Inflammatory macrophage (primary cell): ENCODE results near the gene GDPD3.

Experiments
- DNase-seq, 2 donors: peaks; one replicate each; pipeline ENCODE4 v3.0.0-alpha.2; 2020 to 2022

The GDPD3 gene

DNA sequence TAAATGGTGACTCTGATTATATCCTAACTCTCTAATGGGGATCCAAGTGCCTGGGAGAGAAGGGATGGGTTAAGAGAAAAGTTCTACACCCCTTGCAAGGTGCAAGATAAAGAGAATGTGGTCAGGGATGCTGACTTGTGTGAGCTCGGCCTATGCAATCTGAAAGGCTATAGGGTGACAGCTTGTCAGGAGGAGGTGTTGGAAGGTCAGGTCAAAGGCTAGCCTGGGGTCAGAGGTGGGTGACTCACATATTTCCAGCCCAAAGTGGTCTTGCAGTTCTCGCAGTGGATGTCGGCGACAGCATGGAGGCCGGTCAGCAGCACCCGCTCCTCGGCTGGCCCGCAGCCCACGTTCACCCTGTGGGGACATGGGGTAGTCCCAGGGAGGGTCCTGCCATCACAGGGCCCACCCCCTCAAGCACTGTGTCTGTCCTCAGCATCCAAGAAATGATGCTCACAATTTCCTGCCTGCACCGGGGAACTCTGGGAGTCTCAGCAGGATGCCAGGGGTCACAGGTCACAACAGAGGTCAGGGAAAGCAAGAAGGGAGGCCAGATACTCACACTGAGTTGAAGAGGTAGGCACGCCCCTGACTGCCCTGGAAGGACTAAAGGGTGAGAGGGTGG lies 18.7 kb downstream of the GDPD3 start:
- DNase-seq = no peak

DNA sequence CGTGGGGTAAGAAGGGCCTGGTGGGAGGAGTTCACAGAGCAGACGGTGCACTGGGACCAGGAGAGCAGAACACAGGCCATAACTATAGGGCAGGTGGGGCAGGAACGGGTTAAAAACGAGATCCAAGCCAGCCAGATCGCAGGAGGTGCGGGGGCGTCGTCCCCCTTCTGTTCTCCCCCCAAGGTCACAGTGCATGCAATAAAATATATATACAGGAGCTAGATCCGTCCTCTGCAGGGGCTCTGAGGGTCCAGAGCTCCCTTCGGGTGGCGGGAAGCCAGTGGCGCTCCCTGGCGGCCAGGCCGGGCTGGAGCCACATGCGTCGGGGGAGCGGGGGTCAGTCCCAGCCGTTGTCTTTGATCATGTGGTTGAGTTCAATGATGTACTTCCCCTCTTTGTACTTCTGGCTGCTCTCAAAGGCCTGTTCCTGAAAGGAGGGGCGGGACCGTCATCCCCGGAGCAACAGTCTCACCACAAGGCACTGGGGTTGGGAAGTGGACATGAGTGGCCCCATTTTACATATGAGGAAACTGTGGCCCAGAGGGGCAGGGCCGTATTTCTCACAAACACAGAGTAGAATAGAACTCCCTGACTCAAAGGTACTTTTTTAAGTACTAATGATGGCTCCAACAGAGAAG lies 20.8 kb downstream of the GDPD3 start:
- peak; percentile 98 for DNase-seq

DNA sequence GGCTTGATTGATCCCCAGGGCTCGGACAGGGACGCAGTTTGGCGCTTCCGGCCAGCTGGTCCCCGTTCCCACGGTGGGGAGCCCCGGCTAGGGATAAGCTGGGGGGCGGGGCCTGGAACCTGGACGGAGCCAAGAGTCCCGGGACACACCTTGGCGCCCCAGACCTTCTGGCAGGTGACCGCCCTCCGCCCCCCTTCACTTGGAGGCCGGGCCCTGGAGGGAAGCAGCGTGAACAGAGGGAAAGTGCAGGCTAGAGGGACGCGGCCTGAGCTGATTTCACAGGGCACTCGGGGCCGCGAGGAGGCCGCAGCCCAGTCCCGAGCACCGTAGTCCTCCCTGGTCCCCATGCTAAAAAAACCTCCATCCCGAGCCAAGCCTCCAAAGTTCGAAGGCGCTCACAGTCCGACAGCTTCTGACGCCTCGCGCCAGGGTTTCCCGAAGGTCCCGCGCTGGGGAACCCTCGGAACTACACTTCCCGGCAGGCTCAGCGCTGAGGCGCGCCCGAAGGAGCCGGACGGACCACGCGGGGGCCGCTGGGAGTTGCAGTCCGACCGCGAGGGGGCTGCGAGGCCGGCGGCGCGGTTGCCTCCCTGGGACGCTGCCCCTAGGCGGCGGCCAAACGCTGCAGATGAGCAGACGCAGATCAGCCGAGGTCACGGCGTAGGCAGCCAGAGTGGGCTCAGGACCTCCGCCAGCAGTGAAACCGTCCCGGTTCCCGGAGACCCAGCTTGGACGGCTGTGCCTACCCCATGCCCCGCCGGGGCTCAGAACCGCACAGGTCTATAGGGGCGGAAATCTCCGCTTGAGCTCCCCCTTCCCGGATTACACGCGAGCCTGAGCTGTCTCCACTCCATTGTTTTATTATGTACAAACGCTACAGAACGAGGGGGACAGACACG lies 21.6 kb downstream of the GDPD3 start, which contains the start of gene TBX6:
TBX6 (minus strand) TSS at position 451 of the 899 bp plus-strand sequence. CDS start 731 bp downstream, outside the sequence.
- peak; percentile 94 to 97 for DNase-seq

DNA sequence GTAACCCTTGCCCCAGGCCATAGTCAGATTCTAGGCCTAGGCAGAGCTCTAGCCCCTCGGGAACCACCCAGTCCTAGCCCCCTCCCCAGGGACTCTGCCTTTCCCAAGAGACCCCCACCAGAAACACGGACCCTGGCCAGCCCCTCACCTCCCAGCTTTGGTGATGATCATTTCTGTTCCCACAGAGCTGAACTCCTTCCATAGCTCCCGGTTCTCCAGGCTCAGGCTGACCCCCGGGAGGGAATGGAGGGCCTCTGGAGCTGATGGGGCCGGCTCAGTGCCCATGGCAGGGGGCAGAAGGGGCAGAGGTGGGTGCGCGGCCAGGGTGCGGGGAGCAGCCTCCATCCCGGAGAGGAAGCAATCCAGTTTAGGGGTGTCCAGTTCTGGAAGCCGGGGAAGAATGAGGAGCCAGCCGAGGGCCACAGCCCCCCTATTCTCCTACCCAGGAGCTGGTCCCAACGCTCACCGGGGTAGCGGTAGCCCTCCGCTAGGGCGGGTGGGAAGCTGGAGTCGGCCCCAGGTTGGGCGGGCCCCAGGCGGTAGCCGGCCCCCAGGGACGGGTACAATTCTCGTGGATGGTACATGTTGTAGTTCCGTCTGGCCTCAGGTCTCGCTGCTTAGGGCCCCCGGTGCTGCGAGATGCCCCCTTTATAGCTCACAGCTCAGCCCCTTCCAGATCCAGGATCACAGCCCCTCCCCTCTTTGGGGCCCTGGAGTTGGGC lies 22.6 kb downstream of the GDPD3 start:
- no peak for DNase-seq

DNA sequence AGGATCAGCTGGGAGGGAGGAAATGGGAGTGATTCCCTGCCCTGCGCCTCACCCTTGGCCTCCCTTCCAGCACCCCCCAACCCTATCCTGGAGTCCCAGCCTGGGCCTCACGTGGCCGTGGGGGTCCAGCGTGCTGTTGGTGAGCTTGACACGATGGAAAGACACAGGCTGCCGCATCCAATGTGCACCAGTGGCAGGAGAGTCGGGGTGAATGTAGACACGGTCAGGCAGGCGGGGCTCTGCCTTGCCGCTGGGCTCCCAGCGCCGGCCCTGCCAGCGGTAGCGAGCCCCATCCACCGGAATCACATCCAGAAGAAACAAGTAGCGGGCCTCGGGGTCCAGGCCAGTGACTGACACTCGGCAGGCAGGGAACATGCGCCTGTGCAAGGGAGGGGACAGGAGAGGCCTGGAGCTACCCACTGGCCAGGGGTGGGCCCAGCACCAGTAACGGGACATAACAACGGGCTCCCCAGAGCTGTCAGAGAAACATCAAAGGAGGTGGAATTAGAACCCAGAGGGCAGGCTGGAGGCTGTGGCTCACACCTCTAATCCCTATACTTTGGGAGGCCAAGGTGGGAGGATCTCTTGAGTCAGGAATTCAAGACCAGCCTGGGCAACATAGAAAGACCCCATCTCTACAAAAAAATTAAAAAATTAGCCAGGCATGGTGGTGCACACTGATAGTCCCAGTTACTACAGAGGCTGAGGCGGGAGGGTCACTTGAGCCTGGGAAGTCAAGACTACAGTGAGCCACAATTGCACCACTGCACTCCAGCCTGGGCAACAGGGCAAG lies 24.3 kb downstream of the GDPD3 start:
- DNase-seq = no peak

DNA sequence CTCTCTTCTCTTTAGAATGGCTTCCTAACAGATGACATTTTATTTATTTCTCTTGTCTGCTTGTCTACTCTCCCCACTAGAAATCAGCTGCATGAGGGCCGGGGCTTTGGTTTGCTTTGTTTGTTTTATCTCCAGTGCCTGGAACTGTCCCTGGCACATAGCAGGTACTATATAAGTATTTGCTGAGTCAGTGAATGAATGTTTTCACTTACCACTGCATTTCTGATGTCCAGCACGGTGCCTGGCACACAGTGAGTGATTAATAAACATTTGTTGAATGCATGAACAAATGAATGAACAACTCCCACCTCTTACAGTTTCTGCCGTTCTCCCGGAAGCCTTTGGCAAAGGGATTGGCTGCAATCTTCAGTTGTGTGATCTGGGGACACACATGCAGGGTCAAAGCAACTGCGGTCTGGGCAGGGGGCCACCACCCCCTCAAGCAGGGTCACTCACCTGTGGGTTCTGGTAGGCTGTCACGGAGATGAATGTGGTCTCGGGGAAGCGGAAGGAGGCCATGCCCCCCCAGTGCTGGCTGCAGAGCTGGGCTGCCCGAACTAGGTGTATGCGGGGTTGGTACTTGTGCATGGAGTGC lies 25.0 kb downstream of the GDPD3 start:
- no peak for DNase-seq

DNA sequence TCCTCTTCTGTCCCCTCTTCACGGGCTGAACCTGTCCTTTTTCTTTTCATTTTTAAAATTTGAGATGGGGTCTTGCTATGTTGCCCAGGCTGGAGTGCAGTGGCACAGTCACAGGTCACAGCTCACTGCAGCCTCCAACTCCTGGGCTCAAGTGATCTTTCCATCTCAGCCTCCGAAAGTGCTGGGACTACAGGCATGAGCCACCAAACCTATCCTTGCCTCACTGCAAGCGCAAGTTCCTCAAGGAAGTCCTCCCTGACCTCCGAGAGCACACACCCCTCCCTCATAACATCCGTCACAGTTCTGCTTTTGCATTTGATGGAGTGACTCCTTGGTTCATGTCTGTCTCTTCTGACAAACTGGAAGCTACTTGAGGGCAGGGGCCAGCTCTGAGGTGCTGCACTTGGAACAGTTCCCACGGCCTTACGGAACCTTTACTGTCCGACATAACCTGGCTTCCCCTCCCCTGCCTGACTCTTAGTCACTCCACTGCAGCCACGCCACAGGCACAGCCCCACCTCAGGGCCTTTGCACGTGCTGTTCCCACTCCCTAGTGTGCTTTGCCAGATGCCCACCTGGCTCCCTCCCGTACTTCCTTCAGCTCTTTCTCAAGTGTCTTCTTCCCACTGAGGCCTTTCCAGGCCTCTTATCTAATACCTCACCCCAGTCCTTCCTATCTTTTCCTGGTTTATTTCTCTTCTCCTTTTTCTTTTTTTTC lies 26.0 kb downstream of the GDPD3 start:
- peak; percentile 92 for DNase-seq

DNA sequence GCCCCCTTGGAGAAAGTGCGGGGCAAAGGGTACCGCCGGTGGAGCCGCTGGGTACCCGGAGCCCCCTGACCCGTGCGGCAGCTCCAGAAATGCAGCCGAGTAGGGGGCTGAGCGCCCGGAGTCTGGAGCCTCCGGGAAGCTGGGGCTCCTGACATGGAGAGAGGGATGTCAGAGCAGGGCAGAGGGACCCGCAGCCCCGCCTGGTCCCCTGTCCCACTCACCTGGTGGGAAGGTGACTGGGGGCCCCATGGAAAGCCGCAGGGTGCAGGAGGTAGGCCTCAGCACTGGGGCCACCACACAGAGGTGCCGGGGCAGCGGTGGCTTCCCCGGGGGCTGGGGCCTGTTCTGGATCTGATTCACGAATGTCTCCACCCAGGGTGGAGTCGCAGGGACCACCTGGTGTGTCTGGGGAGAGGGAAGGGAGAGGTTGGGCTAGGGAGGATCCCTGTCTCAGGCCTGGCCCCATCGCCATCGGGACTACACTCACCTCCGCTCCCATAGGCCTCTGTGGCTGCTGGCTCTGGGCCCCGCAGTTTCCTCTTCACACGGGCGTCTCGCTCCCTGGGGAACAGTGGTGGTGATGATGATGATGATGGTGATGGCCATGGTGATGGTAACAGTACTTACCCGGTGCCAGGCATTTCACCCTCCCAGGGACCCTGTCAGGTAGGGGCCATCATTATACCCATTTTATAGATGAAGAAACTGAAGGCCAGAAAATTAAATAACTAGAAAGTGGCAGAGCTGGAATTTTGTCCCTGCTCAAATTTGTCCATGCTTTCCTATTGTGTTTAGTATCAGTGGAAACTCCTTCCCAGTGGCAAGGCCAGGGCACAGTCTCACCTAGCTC lies 26.8 kb downstream of the GDPD3 start:
- DNase-seq = no peak

DNA sequence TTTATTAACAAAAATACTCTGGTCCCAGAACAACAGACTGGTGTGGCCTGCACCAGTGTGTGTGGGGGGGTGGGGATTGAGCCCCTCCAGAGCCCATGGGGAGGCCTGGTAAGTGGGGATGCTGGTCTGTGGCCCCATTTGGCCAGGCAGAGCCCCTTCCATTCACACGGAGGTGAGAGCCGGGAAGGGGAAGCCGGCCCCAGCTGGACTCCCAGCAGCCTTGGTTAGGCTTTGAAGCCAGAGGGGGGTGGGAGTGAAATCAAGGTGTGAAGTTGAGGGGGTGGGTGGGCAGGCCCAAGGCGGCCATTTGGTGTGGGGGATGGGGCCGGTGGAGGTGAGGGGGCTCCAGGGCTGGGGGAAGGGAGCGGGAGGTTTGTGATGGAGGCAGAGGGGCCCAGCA lies 27.5 kb downstream of the GDPD3 start:
- DNase-seq = no peak

DNA sequence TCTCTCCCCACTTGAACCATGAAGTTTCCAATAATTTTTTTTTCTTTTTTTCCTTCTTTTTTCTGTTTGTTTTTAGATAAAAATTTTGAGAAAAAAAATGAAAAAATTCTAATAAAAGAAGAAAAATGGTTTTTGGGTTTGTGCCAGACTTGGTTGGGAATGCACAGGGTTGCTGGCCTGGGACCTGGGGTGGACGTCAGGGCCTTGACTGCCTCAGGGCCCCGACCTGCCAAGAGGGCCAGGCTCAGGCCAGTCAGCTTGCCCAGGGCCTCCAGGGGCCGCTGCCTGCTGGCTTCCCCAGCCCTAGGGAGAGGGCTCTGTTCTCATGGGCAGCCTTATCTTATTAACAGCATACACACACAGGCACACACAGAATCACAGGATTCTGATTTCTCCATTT lies 28.1 kb downstream of the GDPD3 start:
- no peak for DNase-seq

DNA sequence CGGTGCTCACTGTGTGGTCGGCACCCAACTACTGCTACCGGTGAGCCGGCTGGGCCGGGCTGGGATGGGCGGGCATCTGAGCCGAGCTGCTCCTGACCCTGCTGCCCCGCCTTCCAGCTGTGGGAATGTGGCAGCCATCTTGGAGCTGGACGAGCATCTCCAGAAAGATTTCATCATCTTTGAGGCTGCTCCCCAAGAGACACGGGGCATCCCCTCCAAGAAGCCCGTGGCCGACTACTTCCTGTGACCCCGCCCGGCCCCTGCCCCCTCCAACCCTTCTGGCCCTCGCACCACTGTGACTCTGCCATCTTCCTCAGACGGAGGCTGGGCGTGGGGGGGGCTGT lies 28.5 kb downstream of the GDPD3 start:
- no peak for DNase-seq

DNA sequence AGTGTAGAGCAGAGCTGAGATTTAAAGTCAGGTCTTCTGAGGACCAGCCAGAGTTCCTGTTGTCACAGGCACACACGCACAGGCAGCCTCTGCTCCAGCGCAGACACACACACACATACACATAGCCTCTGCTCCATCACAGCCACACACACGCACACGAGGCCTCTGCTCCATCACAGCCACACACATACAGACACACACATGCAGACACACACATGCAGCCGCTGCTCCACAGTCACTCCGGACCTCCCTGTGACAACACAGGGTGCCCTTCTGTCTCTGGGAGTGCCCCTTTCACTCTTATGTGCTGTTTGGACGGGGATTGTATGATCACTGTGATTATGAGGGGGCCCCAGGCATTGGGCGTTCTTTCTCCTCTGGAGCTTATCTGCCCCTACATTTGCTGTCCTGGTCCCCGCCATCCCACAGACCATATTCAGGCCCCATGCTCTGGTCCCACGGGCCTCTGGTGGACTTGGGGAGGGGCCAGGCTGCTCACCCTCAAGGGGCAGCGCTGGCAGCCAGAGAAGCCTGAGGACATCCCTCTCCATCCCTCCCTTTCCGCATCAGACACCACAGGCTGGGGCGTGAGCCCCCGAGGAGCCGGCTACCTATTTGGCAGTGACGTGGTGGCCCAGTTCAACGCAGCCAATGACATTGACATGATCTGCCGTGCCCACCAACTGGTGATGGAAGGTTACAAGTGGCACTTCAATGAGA lies 29.1 kb downstream of the GDPD3 start:
- no peak for DNase-seq

DNA sequence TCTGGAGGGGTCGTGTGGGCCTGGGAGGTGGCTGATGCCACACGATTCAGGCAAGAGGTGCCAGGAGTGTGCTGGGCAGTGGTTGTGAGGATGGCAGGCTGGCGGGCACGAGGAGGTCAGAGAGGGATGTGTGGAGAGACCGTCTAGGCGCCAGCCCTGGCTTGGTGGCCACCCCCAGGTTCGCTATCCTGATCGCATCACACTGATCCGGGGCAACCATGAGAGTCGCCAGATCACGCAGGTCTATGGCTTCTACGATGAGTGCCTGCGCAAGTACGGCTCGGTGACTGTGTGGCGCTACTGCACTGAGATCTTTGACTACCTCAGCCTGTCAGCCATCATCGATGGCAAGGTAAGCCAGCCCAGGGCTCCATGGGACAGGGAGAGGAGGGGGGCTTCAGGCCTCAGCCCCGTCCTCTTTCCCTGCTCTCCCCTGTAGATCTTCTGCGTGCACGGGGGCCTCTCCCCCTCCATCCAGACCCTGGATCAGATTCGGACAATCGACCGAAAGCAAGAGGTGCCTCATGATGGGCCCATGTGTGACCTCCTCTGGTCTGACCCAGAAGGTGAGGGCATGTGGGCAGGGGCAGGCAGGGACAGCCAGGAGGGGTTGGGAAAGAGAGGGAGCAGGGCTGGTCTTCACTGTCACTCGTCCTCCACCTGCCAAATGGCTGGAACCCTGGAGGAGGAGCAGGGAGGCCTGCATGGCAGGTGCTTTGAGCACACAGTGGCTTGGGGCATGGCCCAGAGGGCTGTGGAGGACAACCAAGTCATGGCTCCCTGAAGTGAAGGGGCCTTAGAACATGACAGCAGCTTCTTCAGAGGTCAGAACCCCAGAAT lies 29.9 kb downstream of the GDPD3 start:
- no peak for DNase-seq

DNA sequence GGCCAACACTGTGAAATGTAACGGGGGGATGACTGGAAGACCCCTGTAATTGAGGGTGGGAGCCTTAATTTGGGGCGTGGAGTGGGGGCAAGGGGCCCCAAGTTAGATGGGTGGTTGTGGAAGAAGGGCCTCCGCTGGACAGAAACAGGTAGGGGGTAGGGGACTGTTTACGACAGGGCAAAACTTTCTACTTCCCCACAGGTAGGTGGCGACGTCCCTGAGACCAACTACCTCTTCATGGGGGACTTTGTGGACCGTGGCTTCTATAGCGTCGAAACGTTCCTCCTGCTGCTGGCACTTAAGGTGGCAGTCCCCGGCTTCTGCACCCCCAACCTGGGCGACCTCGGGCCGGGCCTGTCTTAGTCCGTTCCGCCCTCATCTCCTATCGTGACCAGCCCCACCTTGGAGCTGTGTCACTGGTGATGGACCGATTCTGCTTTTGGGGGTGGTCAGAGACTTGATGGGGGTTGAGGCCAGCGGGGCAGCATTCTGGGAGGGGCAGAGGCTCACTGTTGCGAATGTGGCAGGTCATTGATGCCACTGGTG lies 30.7 kb downstream of the GDPD3 start:
- no peak for DNase-seq

DNA sequence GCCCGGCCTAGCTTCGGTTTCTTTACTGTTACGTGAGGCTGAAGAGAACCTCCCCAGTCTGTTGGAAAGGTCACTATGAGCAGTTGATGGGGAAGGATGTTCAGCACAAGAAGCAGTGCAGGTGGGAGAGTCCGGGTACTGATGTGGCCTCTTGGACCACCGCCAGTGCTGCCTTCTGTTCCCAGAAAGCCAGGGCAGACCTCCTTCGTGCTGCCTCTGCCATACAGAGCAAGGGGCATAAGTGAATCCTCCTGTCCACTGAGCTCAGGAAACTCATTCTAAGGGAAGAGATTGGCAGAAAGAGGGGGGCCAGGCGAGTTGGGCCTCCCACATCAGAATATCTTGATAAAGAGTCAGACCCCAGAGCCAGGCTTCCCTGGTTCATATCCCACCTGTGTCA lies 33.9 kb downstream of the GDPD3 start:
- no peak for DNase-seq

DNA sequence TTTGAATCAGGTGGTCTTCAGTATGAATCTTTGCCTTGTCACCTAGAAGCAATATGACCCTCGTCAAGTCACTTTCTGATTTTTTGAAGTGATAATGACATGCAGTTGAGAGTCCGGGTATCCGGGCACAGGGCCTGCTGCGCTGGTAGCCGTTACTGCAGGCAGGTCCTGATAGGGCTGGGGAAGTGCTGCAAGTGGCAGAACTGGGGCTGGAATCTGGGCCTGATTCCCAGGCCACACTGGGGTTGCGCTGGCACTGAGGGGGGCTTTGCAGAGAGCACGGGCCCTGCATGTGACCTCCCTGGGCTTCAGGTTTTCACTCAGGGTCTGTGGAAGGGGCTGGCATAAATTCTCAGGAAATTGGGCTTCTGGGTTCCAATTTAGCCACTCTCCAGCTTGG lies 34.6 kb downstream of the GDPD3 start:
- DNase-seq = no peak

DNA sequence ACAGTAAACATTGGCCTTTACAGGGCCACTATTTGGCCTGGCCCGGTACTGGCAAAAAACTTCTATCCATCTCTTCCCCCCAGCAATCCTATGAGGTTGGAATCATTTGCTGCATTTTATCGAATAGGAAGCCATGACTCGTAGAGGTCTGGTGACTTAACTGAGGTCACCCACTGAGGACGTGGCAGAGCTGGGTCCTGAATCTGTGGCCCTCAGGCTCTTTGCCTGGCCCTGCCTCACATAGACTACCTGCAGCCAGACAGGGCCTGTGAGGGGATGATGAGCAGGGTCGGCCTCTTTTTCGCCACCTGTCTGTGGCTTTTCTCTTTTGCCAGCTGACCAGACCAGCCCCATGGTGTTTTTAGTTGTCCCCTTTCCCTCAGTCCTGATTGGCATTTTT lies 35.7 kb downstream of the GDPD3 start:
- DNase-seq = peak in 1 of 2 donors; percentile 42

DNA sequence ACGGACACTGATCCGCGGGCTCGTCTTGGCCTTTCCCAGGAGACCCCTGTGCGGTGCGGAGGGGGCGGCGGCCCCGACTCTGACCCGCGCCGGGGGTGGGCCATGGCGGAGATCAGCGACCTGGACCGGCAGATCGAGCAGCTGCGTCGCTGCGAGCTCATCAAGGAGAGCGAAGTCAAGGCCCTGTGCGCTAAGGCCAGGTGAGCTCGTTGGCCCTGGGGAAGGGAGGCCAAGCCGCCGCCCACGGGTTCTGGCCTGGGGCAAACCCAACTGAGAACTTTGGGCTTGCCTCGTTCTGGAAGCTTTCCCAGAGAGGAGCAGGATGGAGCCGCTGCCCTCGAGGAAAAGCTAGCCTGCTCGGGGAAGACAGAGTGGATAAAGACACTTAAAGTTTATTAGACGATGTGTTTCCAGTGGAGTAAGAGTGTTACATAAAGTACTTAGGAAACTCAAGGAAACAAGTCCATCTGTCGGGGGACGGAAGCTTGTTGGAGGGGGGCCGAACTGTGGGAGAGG lies 37.0 kb downstream of the GDPD3 start:
- DNase-seq = peak in 1 of 2 donors; percentile 16
